Stimulated activated CD4-positive, alpha-beta T cell treated with anti-CD3 and anti-CD28 coated beads, TNF-alpha, amount 100 ng/mL, for 1 hour (primary cell): Measurements from ENCODE around the gene ARTN.

Source experiments
- DNase-seq, 3 donors: peaks; one replicate each; pipeline ENCODE4 v3.0.0-alpha.2; 2020; ENCODE audit warnings: low read depth in 3 of 3, low spot score in 1 of 3

The ARTN gene

GRCh38 chr1:43933386-43934100 lies at the start of gene ARTN:
Gene ARTN, plus strand, starts transcription at chr1:43933801. Its CDS starts 1,856 bp downstream, at chr1:43935657.
- DNase-seq: no peak

- DNase-seq: no peak
Measured at GRCh38 chr1:43885279-43885801, 48.3 kb upstream of the ARTN start.

GRCh38 chr1:43887748-43888147 lies 45.9 kb upstream of the ARTN start:
- no peak for DNase-seq

GRCh38 chr1:43890815-43891214 lies 42.8 kb upstream of the ARTN start:
- no peak for DNase-seq

GRCh38 chr1:43893006-43893405 lies 40.6 kb upstream of the ARTN start:
- DNase-seq: no peak

- DNase-seq: no peak
Measured at GRCh38 chr1:43898981-43899380, 34.6 kb upstream of the ARTN start.

GRCh38 chr1:43900386-43900785 lies 33.2 kb upstream of the ARTN start:
- DNase-seq: no peak

GRCh38 chr1:43901196-43901961 lies 32.2 kb upstream of the ARTN start:
- no peak for DNase-seq

GRCh38 chr1:43902058-43902831 lies 31.4 kb upstream of the ARTN start:
- DNase-seq: no peak

GRCh38 chr1:43904660-43905551 lies 28.7 kb upstream of the ARTN start:
- no peak for DNase-seq

GRCh38 chr1:43908226-43908625 lies 25.4 kb upstream of the ARTN start:
- no peak for DNase-seq

- DNase-seq: no peak
Measured at GRCh38 chr1:43908858-43909257, 24.7 kb upstream of the ARTN start.

- DNase-seq: no peak
Measured at GRCh38 chr1:43910343-43910742, 23.3 kb upstream of the ARTN start.

GRCh38 chr1:43912607-43913006 lies 21.0 kb upstream of the ARTN start:
- DNase-seq: no peak

- no peak for DNase-seq
Measured at GRCh38 chr1:43913051-43913501, 20.5 kb upstream of the ARTN start.

GRCh38 chr1:43913666-43914360 lies 19.8 kb upstream of the ARTN start:
- DNase-seq: no peak

GRCh38 chr1:43914576-43915525 lies 18.8 kb upstream of the ARTN start:
- DNase-seq: no peak

GRCh38 chr1:43919906-43920305 lies 13.7 kb upstream of the ARTN start:
- DNase-seq: no peak

- no peak for DNase-seq
Measured at GRCh38 chr1:43921022-43921421, 12.6 kb upstream of the ARTN start.
